HG02610 (cell line): ENCODE data around the gene CNIH3.
"Not testable (repeated sequence)": the region's sequence is repeated elsewhere in the genome, so short reads cannot be mapped to it uniquely, and the experiment has no call there.

Experiments
- ATAC-seq: cut with Tn5 transposase; IDR thresholded peaks from one replicate; pipeline ENCODE4 v1.9.1; 2021; ENCODE audit warnings: mild to moderate bottlenecking, moderate library complexity; ENCODE audit not compliant: unreplicated experiment

Gene CNIH3

GRCh38 chr1:224615861-224616755 is at the start of gene CNIH3:
TSS of gene CNIH3 (plus strand) at chr1:224616317. CDS start at chr1:224617175, 858 bp downstream.
- ATAC-seq: no peak

- ATAC-seq: not testable (repeated sequence)
These were observed 49.6 kb upstream of the CNIH3 start for GRCh38 chr1:224566492-224566891.

GRCh38 chr1:224569276-224569675 is 46.8 kb upstream of the CNIH3 start:
- no peak for ATAC-seq

- ATAC-seq: not testable (repeated sequence)
These were observed 44.1 kb upstream of the CNIH3 start for GRCh38 chr1:224571975-224572374.

- no peak for ATAC-seq
These were observed 36.6 kb upstream of the CNIH3 start for GRCh38 chr1:224579526-224579925.

- no peak for ATAC-seq
These were observed 36.1 kb upstream of the CNIH3 start for GRCh38 chr1:224580006-224580405.

GRCh38 chr1:224582041-224582440 is 34.1 kb upstream of the CNIH3 start:
- no peak for ATAC-seq

- no peak for ATAC-seq
These were observed 32.3 kb upstream of the CNIH3 start for GRCh38 chr1:224583774-224584173.

- ATAC-seq: no peak
These were observed 31.1 kb upstream of the CNIH3 start for GRCh38 chr1:224585051-224585450.

GRCh38 chr1:224587051-224587450 is 29.1 kb upstream of the CNIH3 start:
- ATAC-seq: no peak

GRCh38 chr1:224588515-224588914 is 27.6 kb upstream of the CNIH3 start:
- no peak for ATAC-seq

- no peak for ATAC-seq
These were observed 27.1 kb upstream of the CNIH3 start for GRCh38 chr1:224589006-224589405.

GRCh38 chr1:224591326-224591725 is 24.8 kb upstream of the CNIH3 start:
- ATAC-seq: no peak

- ATAC-seq: no peak
These were observed 23.2 kb upstream of the CNIH3 start for GRCh38 chr1:224592636-224593582.

- ATAC-seq: no peak
These were observed 21.8 kb upstream of the CNIH3 start for GRCh38 chr1:224594360-224594759.

GRCh38 chr1:224594851-224595250 is 21.3 kb upstream of the CNIH3 start:
- no peak for ATAC-seq

GRCh38 chr1:224605482-224606181 is 10.5 kb upstream of the CNIH3 start:
- ATAC-seq: no peak

GRCh38 chr1:224607188-224608148 is 8.6 kb upstream of the CNIH3 start:
- no peak for ATAC-seq

GRCh38 chr1:224609333-224609732 is 6.8 kb upstream of the CNIH3 start:
- ATAC-seq: no peak

- no peak for ATAC-seq
These were observed 3.9 kb upstream of the CNIH3 start for GRCh38 chr1:224612246-224612645.
